ENCODE results near the gene SERPINC1.

GRCh38 chr1:173857363-173857917 lies 59.7 kb downstream of the SERPINC1 start:
- TF ChIP-seq SKIL (IDR thresholded peaks at IDR 0.05; ENCODE audit: low read depth, poor library complexity, severe bottlenecking) (no peak), POLR2A (IDR thresholded peaks at IDR 0.05; ENCODE audit: low read depth, low read length) (no peak), YY1 (IDR thresholded peaks at IDR 0.05; ENCODE audit: low read depth, low read length) (no peak), SP1 (IDR thresholded peaks at IDR 0.05; ENCODE audit: low read depth, low read length) (no peak), ZNF274 (IDR thresholded peaks at IDR 0.05; ENCODE audit: insufficient read depth, insufficient read length) (no peak), NR2C2 (IDR thresholded peaks at IDR 0.05; ENCODE audit: borderline replicate concordance, control insufficient read depth, insufficient read length, low read depth) (no peak), PBX3 (IDR thresholded peaks at IDR 0.05; ENCODE audit: insufficient replicate concordance, low read depth, low read length) (no peak), NFYB (IDR thresholded peaks at IDR 0.05; ENCODE audit: insufficient read depth, low read depth, low read length) (no peak), SMC3 (IDR thresholded peaks at IDR 0.05; ENCODE audit: borderline replicate concordance, low read length) (no peak), EP300 (IDR thresholded peaks at IDR 0.05; ENCODE audit: borderline replicate concordance in 1 of 2, control insufficient read depth in 1 of 2, low read depth in 2 of 2, low read length in 2 of 2) (no peak), CTCF (IDR thresholded peaks at IDR 0.05 in 2 of 3, conservative IDR thresholded peaks at IDR 0.05 in 1 of 3; ENCODE audit: control insufficient read depth in 2 of 3, extremely low read depth in 1 of 3, insufficient read depth in 1 of 3, low read depth in 3 of 3, low read length in 3 of 3) (no peak), ZNF687 (IDR thresholded peaks at IDR 0.05) (no peak), BHLHE40 (IDR thresholded peaks at IDR 0.05; ENCODE audit: borderline replicate concordance in 1 of 2, low read depth in 2 of 2, low read length in 1 of 2) (no peak), USF1 (IDR thresholded peaks at IDR 0.05; ENCODE audit: borderline replicate concordance, extremely low read length, insufficient read depth, low read depth, low read length) (no peak)

Data from GM12878 (cell line).